H9 (cell line): ENCODE data around the gene MPZL1. TPM values are rescaled to one million over a fixed set of nuclear protein-coding genes. Genes with fewer than 3 reads are reported as not detected.

Source experiments
- DNase-seq: peaks from one replicate; pipeline ENCODE4 v3.0.0-alpha.2; 2017
- H2AFZ ChIP-seq: one replicate; pipeline ENCODE4 v1.6.1; 2013; ENCODE audit warnings: mild to moderate bottlenecking, low read length, control low read depth, moderate library complexity
- H2AK5ac ChIP-seq: 2 replicates; pipeline ENCODE4 v1.6.1; 2013; ENCODE audit warnings: low read length, control low read depth, mixed read lengths; ENCODE audit not compliant: insufficient read length
- H2BK120ac ChIP-seq: one replicate; pipeline ENCODE4 v1.6.1; 2013; ENCODE audit warnings: low read depth, mild to moderate bottlenecking, low read length, control low read depth, inconsistent platforms; ENCODE audit not compliant: poor library complexity, severe bottlenecking
- H2BK12ac ChIP-seq: 2 replicates; pipeline ENCODE4 v1.6.1; 2013; ENCODE audit warnings: low read length, control low read depth, mixed read lengths, low read depth; ENCODE audit not compliant: insufficient read length
- H2BK15ac ChIP-seq: 2 replicates; pipeline ENCODE4 v1.6.1; 2013; ENCODE audit warnings: low read depth, low read length, control low read depth
- H2BK20ac ChIP-seq: one replicate; pipeline ENCODE4 v1.6.1; 2013; ENCODE audit warnings: low read depth, mild to moderate bottlenecking, low read length, control low read depth, inconsistent platforms; ENCODE audit not compliant: poor library complexity, severe bottlenecking
- H2BK5ac ChIP-seq: 2 replicates; pipeline ENCODE4 v1.6.1; 2013; ENCODE audit warnings: low read length, control low read depth, mixed read lengths; ENCODE audit not compliant: insufficient read length
- H3K14ac ChIP-seq: 2 replicates; pipeline ENCODE4 v1.6.1; 2013; ENCODE audit warnings: low read length, control low read depth; ENCODE audit not compliant: insufficient read depth
- H3K18ac ChIP-seq: 2 replicates; pipeline ENCODE4 v1.6.1; 2013; ENCODE audit warnings: low read depth, mild to moderate bottlenecking, mixed read lengths, low read length, control low read depth; ENCODE audit not compliant: insufficient read length
- H3K23ac ChIP-seq: 2 replicates; pipeline ENCODE4 v1.6.1; 2013; ENCODE audit warnings: low read length, control low read depth, mixed read lengths, low read depth; ENCODE audit not compliant: insufficient read length
- H3K23me2 ChIP-seq: 2 replicates; pipeline ENCODE4 v1.6.1; 2013; ENCODE audit warnings: low read depth, mild to moderate bottlenecking, mixed read lengths, low read length, control low read depth; ENCODE audit not compliant: insufficient read length, poor library complexity, severe bottlenecking
- H3K27ac ChIP-seq: 2 replicates; pipeline ENCODE4 v1.5.1; 2013; ENCODE audit warnings: low read length, control low read depth, mixed read lengths, low read depth; ENCODE audit not compliant: insufficient read length
- H3K27me3 ChIP-seq: 2 replicates; pipeline ENCODE4 v1.6.1; 2013; ENCODE audit warnings: low read length, control low read depth, inconsistent platforms; ENCODE audit not compliant: insufficient read depth
- H3K4ac ChIP-seq: 2 replicates; pipeline ENCODE4 v1.6.1; 2013; ENCODE audit warnings: low read depth, mild to moderate bottlenecking, control low read depth, inconsistent platforms, low read length, moderate library complexity
- H3K4me1 ChIP-seq: 2 replicates; pipeline ENCODE4 v1.6.1; 2013; ENCODE audit warnings: low read length, control low read depth, inconsistent platforms; ENCODE audit not compliant: insufficient read depth
- H3K4me2 ChIP-seq: 2 replicates; pipeline ENCODE4 v1.6.1; 2013; ENCODE audit warnings: low read length, control low read depth, mixed read lengths; ENCODE audit not compliant: insufficient read length, insufficient read depth
- H3K56ac ChIP-seq: 2 replicates; pipeline ENCODE4 v1.6.1; 2013; ENCODE audit warnings: low read depth, mild to moderate bottlenecking, mixed read lengths, low read length, control low read depth; ENCODE audit not compliant: insufficient read length
- H3K79me1 ChIP-seq: 2 replicates; pipeline ENCODE4 v1.6.1; 2013; ENCODE audit warnings: low read depth, mild to moderate bottlenecking, moderate library complexity, low read length, control low read depth, inconsistent platforms; ENCODE audit not compliant: insufficient read depth, poor library complexity, severe bottlenecking
- H3K79me2 ChIP-seq: 2 replicates; pipeline ENCODE4 v1.6.1; 2013; ENCODE audit warnings: low read length, control low read depth, inconsistent platforms; ENCODE audit not compliant: insufficient read depth
- H3K9ac ChIP-seq: 2 replicates; pipeline ENCODE4 v1.6.1; 2013; ENCODE audit warnings: low read length, control low read depth, mixed read lengths; ENCODE audit not compliant: insufficient read length; ENCODE audit errors: extremely low read depth
- H3K9me3 ChIP-seq: one replicate; pipeline ENCODE4 v1.6.1; 2013; ENCODE audit warnings: low read depth, low read length, inconsistent platforms; ENCODE audit not compliant: control insufficient read depth
- H3T11ph ChIP-seq: one replicate; pipeline ENCODE4 v1.6.1; 2013; ENCODE audit warnings: mild to moderate bottlenecking, low read length, control low read depth, inconsistent platforms
- H4K20me1 ChIP-seq: one replicate; pipeline ENCODE4 v1.6.1; 2013; ENCODE audit not compliant: control insufficient read depth, insufficient read length, insufficient read depth
- H4K5ac ChIP-seq: 2 replicates; pipeline ENCODE4 v1.6.1; 2013; ENCODE audit warnings: low read depth, mild to moderate bottlenecking, mixed read lengths, low read length, control low read depth; ENCODE audit not compliant: insufficient read length
- H4K8ac ChIP-seq: replicated peaks from 2 replicates; pipeline ENCODE4 v1.6.1; 2013; ENCODE audit warnings: low read length, control low read depth, mixed read lengths, low read depth; ENCODE audit not compliant: insufficient read length
- H4K91ac ChIP-seq: 2 replicates; pipeline ENCODE4 v1.6.1; 2013; ENCODE audit warnings: low read depth, mild to moderate bottlenecking, moderate library complexity, mixed read lengths, low read length, control low read depth; ENCODE audit not compliant: insufficient read length
- H3K27ac Mint-ChIP-seq, 3 experiments: 2 replicates in 2 of 3; 3 replicates in 1 of 3; pipeline ENCODE4 v1.8.0; 2020 to 2021; ENCODE audit warnings: mixed read lengths in 3 of 3, mild to moderate bottlenecking in 1 of 3, moderate library complexity in 1 of 3
- H3K27me3 Mint-ChIP-seq: 2 replicates; pipeline ENCODE4 v1.8.0; 2021; ENCODE audit warnings: low read depth, mild to moderate bottlenecking, moderate library complexity, mixed read lengths
- H3K36me3 Mint-ChIP-seq, 3 experiments: 2 replicates in 2 of 3; 3 replicates in 1 of 3; pipeline ENCODE4 v1.8.0; 2020 to 2021; ENCODE audit warnings: low read depth in 3 of 3, mixed read lengths in 3 of 3; ENCODE audit not compliant: insufficient read depth in 1 of 3
- H3K4me1 Mint-ChIP-seq, 2 experiments: 2 replicates each; pipeline ENCODE4 v1.8.0; 2020; ENCODE audit warnings: mixed read lengths in 2 of 2
- H3K4me3 Mint-ChIP-seq, 2 experiments: 2 replicates in 1 of 2; 3 replicates in 1 of 2; pipeline ENCODE4 v1.8.0; 2020 to 2021; ENCODE audit warnings: mild to moderate bottlenecking in 2 of 2, mixed read lengths in 2 of 2, moderate library complexity in 1 of 2
- H3K9me3 Mint-ChIP-seq, 2 experiments: 2 replicates in 1 of 2; 3 replicates in 1 of 2; pipeline ENCODE4 v1.8.0; 2020; ENCODE audit warnings: mild to moderate bottlenecking in 2 of 2, mixed read lengths in 2 of 2, moderate library complexity in 1 of 2
- CTCF ChIP-seq: fragments of 200-600 bp; sonication (generic); conservative IDR thresholded peaks from 3 replicates; pipeline ENCODE4 v1.8.0; 2021; ENCODE audit warnings: antibody characterized with exemption, mild to moderate bottlenecking
- WGBS: extraction: QIAGEN DNeasy Blood & Tissue Kit; methylation state at CpG from one replicate; pipeline ENCODE4 v1.1.7; 2013; ENCODE audit warnings: missing lambda C conversion rate, low lambda C conversion rate, mixed read lengths; ENCODE audit not compliant: insufficient read length; ENCODE audit errors: extremely low coverage; 5-methylcytosine and 5-hydroxymethylcytosine counted together
- long read RNA-seq: library from polyadenylated mRNA; unstranded; transcript quantifications from one replicate; pipeline ENCODE4 v2.0.0, GENCODE V29; 2020
- total RNA-seq: library from RNA; stranded (reverse); gene quantifications from 2 replicates; pipeline ENCODE4 v1.2.1, GENCODE V29; 2021

Gene MPZL1
- 60.7 and 68.6 TPM in 2 replicates for total RNA-seq
- long read RNA-seq, full-length matches to known transcripts = 185 of 220 reads
- long read RNA-seq, partial matches to known transcripts = 6 of 220 reads
- long read RNA-seq, other reads (novel, unspliced or antisense) = 29 of 220 reads

- peaks cover 11% of the 10 kb centered on the region for H3K4me1 ChIP-seq
- peaks cover 2% of the 10 kb centered on the region; the same call in 1 of the 2 replicates for H3K27me3 Mint-ChIP-seq
Observed at GRCh38 chr1:167721617-167722151, at the start of gene MPZL1. Gene MPZL1 (plus strand): TSS chr1:167721982. CDS start chr1:167722152, 170 bp downstream.

More at GRCh38 chr1:167721617-167722151, at the start of gene MPZL1:
- no peak within 1 kb of the TSS for H2BK15ac ChIP-seq
- no peak within 1 kb of the TSS for H4K8ac ChIP-seq
- peaks cover 4 to 7% (median 6%) of the 10 kb centered on the region in 3 experiments; a peak in 4 of 7 replicates for H3K36me3 Mint-ChIP-seq
- H3K4me2 ChIP-seq = peak within 1 kb of the TSS; percentile 81
- H3K56ac ChIP-seq = no peak within 1 kb of the TSS
- peak within 1 kb of the TSS; percentile 8 to 78 (median 48); a peak in 5 of 7 replicates for H3K27ac Mint-ChIP-seq
- H3K9ac ChIP-seq = peak within 1 kb of the TSS; percentile 82
- H3T11ph ChIP-seq = no peak within 1 kb of the TSS
- no peak within 1 kb of the TSS for H3K27ac ChIP-seq
- H2BK5ac ChIP-seq = no peak within 1 kb of the TSS
- no peaks in the 10 kb centered on the region for H3K9me3 ChIP-seq
- H2AK5ac ChIP-seq = no peak within 1 kb of the TSS
- peaks cover 15% of the 10 kb centered on the region; the same call in 1 of the 2 replicates for H3K79me2 ChIP-seq
- no peak within 1 kb of the TSS for H2BK20ac ChIP-seq
- peak within 1 kb of the TSS; percentile 71 for H3K18ac ChIP-seq
- no peak for TF ChIP-seq CTCF
- H2BK12ac ChIP-seq = no peak within 1 kb of the TSS
- H4K91ac ChIP-seq = no peak within 1 kb of the TSS
- H3K23me2 ChIP-seq = peaks cover 7% of the 10 kb centered on the region
- H3K27me3 ChIP-seq = no peaks in the 10 kb centered on the region
- peak within 1 kb of the TSS; percentile 89 to 95 for H3K4me3 Mint-ChIP-seq
- H3K4me1 Mint-ChIP-seq = peaks cover 44 to 47% of the 10 kb centered on the region in 2 experiments
- no peaks in the 10 kb centered on the region for H4K20me1 ChIP-seq
- no peak within 1 kb of the TSS for H3K4ac ChIP-seq
- H2BK120ac ChIP-seq = no peak within 1 kb of the TSS
- WGBS = no CpG with 5 or more reads among the region's 52 CpGs
- peaks cover 3% of the 10 kb centered on the region for H3K79me1 ChIP-seq
- no peaks in the 10 kb centered on the region for H3K9me3 Mint-ChIP-seq
- DNase-seq = peak; percentile 92
- H2AFZ ChIP-seq = no peak within 1 kb of the TSS
- no peak within 1 kb of the TSS for H4K5ac ChIP-seq
- H3K23ac ChIP-seq = no peak within 1 kb of the TSS
- peak within 1 kb of the TSS; percentile 79 for H3K14ac ChIP-seq
